ENCODE measurements around the gene AASDH. TPM values are rescaled to one million over a fixed set of nuclear protein-coding genes. Genes with fewer than 3 reads are reported as not detected.

Gene AASDH
- total and polyA plus RNA-seq, 2 of the 13 experiments (the other 11 are each of a cell fraction or from before 2014, with no cell fraction given): 12.6 to 14.1 TPM

- TF ChIP-seq PLSCR1 (CRISPR knock-in tag; IDR thresholded peaks at IDR 0.05; ENCODE audit: borderline replicate concordance) (no peak), ZNF253 (CRISPR knock-in tag; IDR thresholded peaks at IDR 0.05; ENCODE audit: borderline replicate concordance) (peak; percentile 25; the same call in 1 of the 2 replicates), MYNN (CRISPR knock-in tag; IDR thresholded peaks at IDR 0.05; ENCODE audit: low read depth) (no peak), HES4 (CRISPR knock-in tag; IDR thresholded peaks at IDR 0.05; ENCODE audit: borderline replicate concordance) (peak; percentile 77; the same call in 1 of the 2 replicates), KIAA2018 (CRISPR knock-in tag; IDR thresholded peaks at IDR 0.05; ENCODE audit: borderline replicate concordance) (no peak), MBD4 (IDR thresholded peaks at IDR 0.05; ENCODE audit: borderline replicate concordance, low read length) (no peak), RCOR2 (CRISPR knock-in tag; IDR thresholded peaks at IDR 0.05) (peak; percentile 16; the same call in 1 of the 2 replicates), ZNF383 (CRISPR knock-in tag; IDR thresholded peaks at IDR 0.05; ENCODE audit: borderline replicate concordance) (no peak; the same call in 1 of the 2 replicates), ZBTB7B (CRISPR knock-in tag; IDR thresholded peaks at IDR 0.05) (peak; percentile 85), ZNF225 (CRISPR knock-in tag; IDR thresholded peaks at IDR 0.05) (peak; percentile 76), MAZ (IDR thresholded peaks at IDR 0.05; ENCODE audit: borderline replicate concordance, low read depth, low read length) (no peak), MAZ (CRISPR knock-in tag; IDR thresholded peaks at IDR 0.05; ENCODE audit: low read depth) (peak; percentile 43), TAF1 (CRISPR knock-in tag; IDR thresholded peaks at IDR 0.05) (peak; percentile 95), TRAFD1 (CRISPR knock-in tag; IDR thresholded peaks at IDR 0.05; ENCODE audit: borderline replicate concordance) (0 out of 2 replicates have a peak, but pooled peaks have one; percentile 31), BCL6 (CRISPR knock-in tag; IDR thresholded peaks at IDR 0.05) (peak; percentile 26), GTF2F1 (IDR thresholded peaks at IDR 0.05; ENCODE audit: low read length) (0 out of 2 replicates have a peak, but pooled peaks have one; percentile 7), ZFP36L2 (CRISPR knock-in tag; IDR thresholded peaks at IDR 0.05) (peak; percentile 64; the same call in 1 of the 2 replicates)
These were observed at the start of gene AASDH (continued) for GRCh38 chr4:56387023-56388001.

Data from HepG2 (cell line).